ENCODE results near the gene PTPRD. TPM values are rescaled to one million over a fixed set of nuclear protein-coding genes. Genes with fewer than 3 reads are reported as not detected.
A peak's percentile ranks its signal among the peaks of the same experiment; 100 is the strongest.

Gene PTPRD
- total and polyA plus RNA-seq, 2 donors (not counting 1 experiment from before 2014, with no cell fraction given), result 0.35 to 4.8 TPM

- no peak overlapping the region for H3K9ac ChIP-seq (ENCODE audit: insufficient read depth, low read length)
- DNase-seq (ENCODE audit: low read depth in 2 of 2), result no peak
- no peak overlapping the region for H3K27ac ChIP-seq (ENCODE audit: insufficient read depth, low read length)
- H3K36me3 ChIP-seq (ENCODE audit: control insufficient read depth, insufficient read depth, low read length), result no peaks in the 10 kb centered on the region
- H3K9me3 ChIP-seq (ENCODE audit: control insufficient read depth, insufficient read depth, low read depth, low read length), result no peaks in the 10 kb centered on the region
- no peaks in the 10 kb centered on the region for H3K4me1 ChIP-seq (ENCODE audit: control insufficient read depth, extremely low read depth, insufficient read depth, low read length)
- TF ChIP-seq CTCF (conservative IDR thresholded peaks at IDR 0.05 in 1 of 2, IDR thresholded peaks at IDR 0.05 in 1 of 2; ENCODE audit: low read depth in 1 of 2, low read length in 2 of 2) (no peak), EZH2 (IDR thresholded peaks at IDR 0.05; ENCODE audit: low read length, missing control alignments) (no peak)
- no peak overlapping the region for H3K4me2 ChIP-seq (ENCODE audit: extremely low read depth, insufficient read depth, low read length)
- H3K27me3 ChIP-seq (ENCODE audit: control insufficient read depth, insufficient read depth, low read length), result no peaks in the 10 kb centered on the region
- H3K4me3 ChIP-seq (replicated peaks in 1 of 4; ENCODE audit: control extremely low read depth in 1 of 4, insufficient read depth in 1 of 4, low read depth in 3 of 4, low read length in 4 of 4), result no peak overlapping the region
- H3K79me2 ChIP-seq (ENCODE audit: control insufficient read depth, insufficient read depth, low read length), result no peaks in the 10 kb centered on the region
- no peaks in the 10 kb centered on the region for H4K20me1 ChIP-seq (ENCODE audit: control insufficient read depth, extremely low read depth, insufficient read depth, low read length)
- H2AFZ ChIP-seq (ENCODE audit: low read length), result no peak overlapping the region
Measured at GRCh38 chr9:8659108-8659507, 1953.7 kb downstream of the PTPRD start.

GRCh38 chr9:8655071-8655470 lies 1957.7 kb downstream of the PTPRD start:
- TF ChIP-seq EZH2 (IDR thresholded peaks at IDR 0.05; ENCODE audit: low read length, missing control alignments), result no peak
- no peaks in the 10 kb centered on the region for H3K27me3 ChIP-seq (ENCODE audit: control insufficient read depth, insufficient read depth, low read length)
- no peaks in the 10 kb centered on the region for H3K79me2 ChIP-seq (ENCODE audit: control insufficient read depth, insufficient read depth, low read length)
- no peaks in the 10 kb centered on the region for H3K4me1 ChIP-seq (ENCODE audit: control insufficient read depth, extremely low read depth, insufficient read depth, low read length)
- no peak overlapping the region for H3K4me3 ChIP-seq (replicated peaks in 1 of 4; ENCODE audit: control extremely low read depth in 1 of 4, insufficient read depth in 1 of 4, low read depth in 3 of 4, low read length in 4 of 4)
- no peak overlapping the region for H3K4me2 ChIP-seq (ENCODE audit: extremely low read depth, insufficient read depth, low read length)
- no peaks in the 10 kb centered on the region for H3K36me3 ChIP-seq (ENCODE audit: control insufficient read depth, insufficient read depth, low read length)
- H2AFZ ChIP-seq (ENCODE audit: low read length), result no peak overlapping the region
- no peak for DNase-seq (ENCODE audit: low read depth in 2 of 2)
- no peak overlapping the region for H3K27ac ChIP-seq (ENCODE audit: insufficient read depth, low read length)
- no peak overlapping the region for H3K9ac ChIP-seq (ENCODE audit: insufficient read depth, low read length)
- H4K20me1 ChIP-seq (ENCODE audit: control insufficient read depth, extremely low read depth, insufficient read depth, low read length), result no peaks in the 10 kb centered on the region
- H3K9me3 ChIP-seq (ENCODE audit: control insufficient read depth, insufficient read depth, low read depth, low read length), result no peaks in the 10 kb centered on the region

GRCh38 chr9:8653855-8654254 lies 1958.9 kb downstream of the PTPRD start:
- no peaks in the 10 kb centered on the region for H3K36me3 ChIP-seq (ENCODE audit: control insufficient read depth, insufficient read depth, low read length)
- no peak overlapping the region for H2AFZ ChIP-seq (ENCODE audit: low read length)
- no peaks in the 10 kb centered on the region for H3K79me2 ChIP-seq (ENCODE audit: control insufficient read depth, insufficient read depth, low read length)
- no peak overlapping the region for H3K27ac ChIP-seq (ENCODE audit: insufficient read depth, low read length)
- H4K20me1 ChIP-seq (ENCODE audit: control insufficient read depth, extremely low read depth, insufficient read depth, low read length), result no peaks in the 10 kb centered on the region
- H3K4me1 ChIP-seq (ENCODE audit: control insufficient read depth, extremely low read depth, insufficient read depth, low read length), result no peaks in the 10 kb centered on the region
- H3K9me3 ChIP-seq (ENCODE audit: control insufficient read depth, insufficient read depth, low read depth, low read length), result no peaks in the 10 kb centered on the region
- H3K27me3 ChIP-seq (ENCODE audit: control insufficient read depth, insufficient read depth, low read length), result no peaks in the 10 kb centered on the region
- peak in 1 of 2 donors; percentile 15 for DNase-seq (ENCODE audit: low read depth in 2 of 2)
- no peak overlapping the region for H3K9ac ChIP-seq (ENCODE audit: insufficient read depth, low read length)
- H3K4me2 ChIP-seq (ENCODE audit: extremely low read depth, insufficient read depth, low read length), result no peak overlapping the region
- no peak overlapping the region for H3K4me3 ChIP-seq (replicated peaks in 1 of 4; ENCODE audit: control extremely low read depth in 1 of 4, insufficient read depth in 1 of 4, low read depth in 3 of 4, low read length in 4 of 4)
- TF ChIP-seq CTCF (conservative IDR thresholded peaks at IDR 0.05 in 1 of 2, IDR thresholded peaks at IDR 0.05 in 1 of 2; ENCODE audit: low read depth in 1 of 2, low read length in 2 of 2) (no peak), EZH2 (IDR thresholded peaks at IDR 0.05; ENCODE audit: low read length, missing control alignments) (no peak)

All from fibroblast of lung (primary cell).